ENCODE measurements around the gene LSM14B.

LSM14B gene

GRCh38 chr20:62167474-62167873 lies 45.2 kb downstream of the LSM14B start:
- no peak overlapping the region for H3K4ac ChIP-seq (ENCODE audit: low read depth, low read length)
- no peaks in the 10 kb centered on the region for H3K79me2 ChIP-seq (ENCODE audit: control insufficient read depth, insufficient read depth, low read length, poor library complexity)
- H3K9ac ChIP-seq (ENCODE audit: low read length): no peak overlapping the region
- no peaks in the 10 kb centered on the region for H3K79me1 ChIP-seq (ENCODE audit: low read length)
- no peak overlapping the region for H4K12ac ChIP-seq (ENCODE audit: low read depth, low read length)
- no peak overlapping the region for H2BK5ac ChIP-seq (ENCODE audit: low read depth, low read length, poor library complexity)
- H3K9me3 ChIP-seq (ENCODE audit: insufficient read depth, low read depth, low read length): no peaks in the 10 kb centered on the region
- no peak overlapping the region for H4K8ac ChIP-seq (ENCODE audit: low read depth, low read length)
- H3K27ac ChIP-seq (ENCODE audit: low read depth, low read length): no peak overlapping the region
- H3K36me3 ChIP-seq (ENCODE audit: control insufficient read depth in 1 of 2, insufficient read depth in 2 of 2, low read length in 2 of 2): peaks cover 64 to 66% of the 10 kb centered on the region in 2 experiments
- no peak overlapping the region for H3K4me2 ChIP-seq (ENCODE audit: low read length)
- H3K23ac ChIP-seq (ENCODE audit: low read length): no peak overlapping the region
- H3K4me1 ChIP-seq (ENCODE audit: control insufficient read depth in 1 of 2, insufficient read depth in 2 of 2, low read length in 2 of 2): peaks cover 0 to 3% of the 10 kb centered on the region in 2 experiments
- DNase-seq: no peak
- no peak overlapping the region for H3K18ac ChIP-seq (ENCODE audit: low read length)
- H3K27me3 ChIP-seq (ENCODE audit: insufficient read depth, low read length): no peaks in the 10 kb centered on the region
- H4K91ac ChIP-seq (ENCODE audit: low read depth, low read length): no peak overlapping the region
- H3K14ac ChIP-seq (ENCODE audit: low read length): no peak overlapping the region
- WGBS (ENCODE audit: extremely low coverage, insufficient coverage, insufficient read length): no CpG with 5 or more reads among the region's 6 CpGs
- H2BK12ac ChIP-seq (ENCODE audit: low read length): no peak overlapping the region
- no peak overlapping the region for H3K4me3 ChIP-seq (ENCODE audit: low read depth, low read length)
- no peak overlapping the region for H2AFZ ChIP-seq (ENCODE audit: insufficient read depth, low read length, poor library complexity)
- no peak overlapping the region for H2AK5ac ChIP-seq (ENCODE audit: low read length)
- no peak overlapping the region for H2BK120ac ChIP-seq (ENCODE audit: insufficient read depth, low read length, poor library complexity)

- Histone ChIP-seq H3K14ac (ENCODE audit: low read length) (no peak overlapping the region), H4K8ac (ENCODE audit: low read depth, low read length) (no peak overlapping the region), H3K18ac (ENCODE audit: low read length) (no peak overlapping the region), H2BK12ac (ENCODE audit: low read length) (no peak overlapping the region), H3K36me3 (ENCODE audit: control insufficient read depth in 1 of 2, insufficient read depth in 2 of 2, low read length in 2 of 2) (peaks cover 64 to 66% of the 10 kb centered on the region in 2 experiments), H3K4me3 (ENCODE audit: low read depth, low read length) (no peak overlapping the region), H3K23ac (ENCODE audit: low read length) (no peak overlapping the region), H3K27ac (ENCODE audit: low read depth, low read length) (no peak overlapping the region), H3K4ac (ENCODE audit: low read depth, low read length) (no peak overlapping the region), H3K4me2 (ENCODE audit: low read length) (no peak overlapping the region), H3K9me3 (ENCODE audit: insufficient read depth, low read depth, low read length) (no peaks in the 10 kb centered on the region), H3K79me2 (ENCODE audit: control insufficient read depth, insufficient read depth, low read length, poor library complexity) (no peaks in the 10 kb centered on the region), H3K9ac (ENCODE audit: low read length) (no peak overlapping the region), H2BK5ac (ENCODE audit: low read depth, low read length, poor library complexity) (no peak overlapping the region), H2BK120ac (ENCODE audit: insufficient read depth, low read length, poor library complexity) (no peak overlapping the region), H4K91ac (ENCODE audit: low read depth, low read length) (no peak overlapping the region), H3K79me1 (ENCODE audit: low read length) (no peaks in the 10 kb centered on the region), H3K27me3 (ENCODE audit: insufficient read depth, low read length) (no peaks in the 10 kb centered on the region), H3K4me1 (ENCODE audit: control insufficient read depth in 1 of 2, insufficient read depth in 2 of 2, low read length in 2 of 2) (peaks cover 0 to 3% of the 10 kb centered on the region in 2 experiments), H2AFZ (ENCODE audit: insufficient read depth, low read length, poor library complexity) (no peak overlapping the region), H2AK5ac (ENCODE audit: low read length) (no peak overlapping the region), H4K12ac (ENCODE audit: low read depth, low read length) (no peak overlapping the region)
- no CpG with 5 or more reads among the region's 4 CpGs for WGBS (ENCODE audit: extremely low coverage, insufficient coverage, insufficient read length)
- no peak for DNase-seq
Observed at GRCh38 chr20:62168061-62168460, 45.8 kb downstream of the LSM14B start.

- WGBS (ENCODE audit: extremely low coverage, insufficient coverage, insufficient read length): no CpG with 5 or more reads among the region's 23 CpGs
- no peak overlapping the region for H3K4ac ChIP-seq (ENCODE audit: low read depth, low read length)
Observed at GRCh38 chr20:62168890-62169435, 46.7 kb downstream of the LSM14B start.

GRCh38 chr20:62170536-62170935 lies 48.3 kb downstream of the LSM14B start:
- Histone ChIP-seq H3K79me1 (ENCODE audit: low read length) (no peaks in the 10 kb centered on the region), H2BK5ac (ENCODE audit: low read depth, low read length, poor library complexity) (no peak overlapping the region), H4K91ac (ENCODE audit: low read depth, low read length) (no peak overlapping the region), H2BK120ac (ENCODE audit: insufficient read depth, low read length, poor library complexity) (no peak overlapping the region), H3K9ac (ENCODE audit: low read length) (no peak overlapping the region), H3K18ac (ENCODE audit: low read length) (no peak overlapping the region), H3K4me2 (ENCODE audit: low read length) (no peak overlapping the region), H2AK5ac (ENCODE audit: low read length) (no peak overlapping the region), H2BK12ac (ENCODE audit: low read length) (no peak overlapping the region), H3K9me3 (ENCODE audit: insufficient read depth, low read depth, low read length) (peaks cover 1% of the 10 kb centered on the region), H3K4ac (ENCODE audit: low read depth, low read length) (no peak overlapping the region), H4K8ac (ENCODE audit: low read depth, low read length) (no peak overlapping the region), H3K14ac (ENCODE audit: low read length) (no peak overlapping the region), H3K79me2 (ENCODE audit: control insufficient read depth, insufficient read depth, low read length, poor library complexity) (no peaks in the 10 kb centered on the region), H4K12ac (ENCODE audit: low read depth, low read length) (no peak overlapping the region), H3K27ac (ENCODE audit: low read depth, low read length) (no peak overlapping the region), H3K23ac (ENCODE audit: low read length) (no peak overlapping the region), H2AFZ (ENCODE audit: insufficient read depth, low read length, poor library complexity) (no peak overlapping the region), H3K27me3 (ENCODE audit: insufficient read depth, low read length) (no peaks in the 10 kb centered on the region), H3K4me3 (ENCODE audit: low read depth, low read length) (no peak overlapping the region), H3K4me1 (ENCODE audit: control insufficient read depth in 1 of 2, insufficient read depth in 2 of 2, low read length in 2 of 2) (peaks cover 0 to 3% of the 10 kb centered on the region in 2 experiments), H3K36me3 (ENCODE audit: control insufficient read depth in 1 of 2, insufficient read depth in 2 of 2, low read length in 2 of 2) (peaks cover 59 to 61% of the 10 kb centered on the region in 2 experiments)
- WGBS (ENCODE audit: extremely low coverage, insufficient coverage, insufficient read length): no CpG with 5 or more reads among the region's 9 CpGs
- no peak for DNase-seq

More at GRCh38 chr20:62168890-62169435, 46.7 kb downstream of the LSM14B start:
- Histone ChIP-seq H3K18ac (ENCODE audit: low read length) (no peak overlapping the region), H2BK120ac (ENCODE audit: insufficient read depth, low read length, poor library complexity) (no peak overlapping the region), H2AFZ (ENCODE audit: insufficient read depth, low read length, poor library complexity) (no peak overlapping the region), H3K79me1 (ENCODE audit: low read length) (no peaks in the 10 kb centered on the region), H2BK12ac (ENCODE audit: low read length) (no peak overlapping the region), H3K4me1 (ENCODE audit: control insufficient read depth in 1 of 2, insufficient read depth in 2 of 2, low read length in 2 of 2) (peaks cover 0 to 3% of the 10 kb centered on the region in 2 experiments), H2BK5ac (ENCODE audit: low read depth, low read length, poor library complexity) (no peak overlapping the region), H4K12ac (ENCODE audit: low read depth, low read length) (no peak overlapping the region), H2AK5ac (ENCODE audit: low read length) (no peak overlapping the region), H3K23ac (ENCODE audit: low read length) (no peak overlapping the region), H3K27me3 (ENCODE audit: insufficient read depth, low read length) (no peaks in the 10 kb centered on the region), H3K4me2 (ENCODE audit: low read length) (no peak overlapping the region), H4K91ac (ENCODE audit: low read depth, low read length) (no peak overlapping the region), H4K8ac (ENCODE audit: low read depth, low read length) (no peak overlapping the region), H3K14ac (ENCODE audit: low read length) (no peak overlapping the region), H3K9ac (ENCODE audit: low read length) (no peak overlapping the region), H3K9me3 (ENCODE audit: insufficient read depth, low read depth, low read length) (no peaks in the 10 kb centered on the region), H3K36me3 (ENCODE audit: control insufficient read depth in 1 of 2, insufficient read depth in 2 of 2, low read length in 2 of 2) (peaks cover 61 to 62% of the 10 kb centered on the region in 2 experiments), H3K4me3 (ENCODE audit: low read depth, low read length) (no peak overlapping the region), H3K79me2 (ENCODE audit: control insufficient read depth, insufficient read depth, low read length, poor library complexity) (no peaks in the 10 kb centered on the region), H3K27ac (ENCODE audit: low read depth, low read length) (no peak overlapping the region)
- DNase-seq: no peak

Data from trophoblast cell (in vitro differentiated cells and primary cell).